NCI-H2081 treated with DMSO at 0.1 percent for 48 hours (cell line): ENCODE data around the gene FBXL17.
"Not testable (repeated sequence)": the region's sequence is repeated elsewhere in the genome, so short reads cannot be mapped to it uniquely, and the experiment has no call there.

Source experiments
- DNase-seq: peaks from one replicate; lab custom pipeline; 2025; lab: John Stamatoyannopoulos, UW

FBXL17 gene

DNA sequence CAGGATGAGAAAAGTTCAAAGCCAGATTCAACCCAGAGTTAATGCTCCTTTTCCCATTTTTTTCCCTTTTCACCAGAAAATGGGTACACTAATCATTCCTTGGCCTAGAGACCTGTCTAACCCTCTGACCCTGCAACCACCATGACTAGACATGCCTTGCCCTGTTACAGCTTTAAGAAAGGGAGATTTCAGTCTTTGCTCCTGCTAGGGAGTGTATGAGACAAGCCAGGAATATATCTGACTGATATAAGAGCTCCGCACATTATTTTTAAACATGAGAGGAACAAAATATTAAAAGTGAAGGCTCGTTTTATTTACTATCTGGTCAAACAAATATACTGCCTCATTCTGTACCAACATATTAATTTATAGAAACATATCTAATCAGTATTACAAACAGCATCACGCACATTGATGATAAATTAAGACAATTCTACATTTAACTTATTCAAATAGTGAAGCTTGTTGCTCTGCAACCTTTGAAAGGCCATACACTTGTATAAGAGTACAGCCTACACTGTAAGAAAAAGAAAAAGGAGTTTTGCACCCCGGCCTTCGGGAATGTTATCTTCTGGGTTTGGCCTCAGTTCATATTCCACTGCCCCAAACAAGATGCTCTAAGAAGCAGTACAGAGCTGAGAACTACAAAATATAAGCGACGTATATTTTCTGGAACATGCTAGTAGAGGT, 132.7 kb downstream of the FBXL17 start:
- DNase-seq = no peak

DNA sequence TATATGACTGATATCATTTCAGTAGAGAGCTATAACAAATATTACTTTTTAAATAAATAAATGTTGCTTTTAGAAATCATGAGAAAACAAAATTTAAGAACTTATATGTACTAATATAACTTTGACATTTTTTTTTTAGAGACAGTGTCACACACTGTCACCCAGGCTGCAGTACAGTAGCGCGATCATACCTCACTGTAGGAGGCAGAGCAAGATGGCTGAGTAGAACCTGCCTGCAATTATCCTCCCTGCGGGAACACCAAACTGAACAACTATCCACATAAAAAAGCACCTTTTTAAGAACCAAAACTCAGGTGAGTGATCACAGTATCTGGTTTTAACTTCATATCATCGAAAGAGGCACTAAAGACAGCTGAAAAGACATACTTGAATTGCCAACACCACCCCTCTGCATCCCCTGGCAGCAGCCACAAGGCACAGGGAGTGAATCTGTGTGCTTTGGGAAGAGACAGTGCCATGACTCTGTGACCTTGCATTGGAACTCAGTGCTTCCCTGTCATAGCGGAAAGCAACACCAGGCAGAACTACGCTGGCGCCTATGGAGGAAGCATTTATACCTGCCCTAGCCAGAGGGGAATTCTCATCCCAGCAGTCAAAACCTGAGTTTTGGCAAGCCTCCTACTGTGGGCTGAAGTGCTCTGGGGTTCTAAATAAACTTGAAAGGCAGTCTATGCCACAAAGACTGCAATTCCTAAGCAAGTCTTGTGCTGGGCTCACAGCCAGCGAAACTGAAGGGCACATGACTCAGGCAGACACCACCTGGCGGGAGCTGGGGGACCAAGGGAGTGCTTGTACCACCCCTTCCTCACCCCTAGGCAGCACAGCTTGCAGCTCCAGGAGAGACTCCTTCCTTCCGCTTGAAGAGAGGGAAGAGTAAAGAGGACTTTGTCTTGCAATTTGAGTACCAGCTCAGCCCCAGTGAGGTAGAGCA, 142.7 kb downstream of the FBXL17 start:
- DNase-seq = no peak

DNA sequence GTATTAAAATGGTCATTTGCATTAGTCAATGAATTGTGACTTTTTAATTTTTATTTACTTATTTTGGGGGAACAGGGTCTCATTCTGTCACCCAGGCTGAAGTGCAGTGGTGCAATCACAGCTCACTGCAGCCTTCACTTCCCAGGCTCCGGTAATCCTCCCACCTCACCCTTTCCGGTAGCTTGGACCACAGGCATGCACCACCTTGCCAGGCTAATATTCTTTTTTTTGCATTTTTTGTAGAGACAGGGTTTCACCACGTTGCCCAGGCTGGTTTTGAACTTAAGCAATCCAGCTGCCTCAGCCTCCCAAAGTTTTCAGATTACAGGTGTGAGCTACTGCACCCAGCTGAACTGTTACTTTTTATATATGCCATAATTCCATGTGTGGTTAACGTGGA, 143.4 kb downstream of the FBXL17 start:
- DNase-seq = no peak

GRCh38 chr5:108233617-108234155, 148.2 kb downstream of the FBXL17 start:
- DNase-seq = no peak

GRCh38 chr5:108232805-108233204, 149.1 kb downstream of the FBXL17 start:
- DNase-seq = no peak

GRCh38 chr5:108222011-108222410, 159.9 kb downstream of the FBXL17 start:
- no peak for DNase-seq

DNA sequence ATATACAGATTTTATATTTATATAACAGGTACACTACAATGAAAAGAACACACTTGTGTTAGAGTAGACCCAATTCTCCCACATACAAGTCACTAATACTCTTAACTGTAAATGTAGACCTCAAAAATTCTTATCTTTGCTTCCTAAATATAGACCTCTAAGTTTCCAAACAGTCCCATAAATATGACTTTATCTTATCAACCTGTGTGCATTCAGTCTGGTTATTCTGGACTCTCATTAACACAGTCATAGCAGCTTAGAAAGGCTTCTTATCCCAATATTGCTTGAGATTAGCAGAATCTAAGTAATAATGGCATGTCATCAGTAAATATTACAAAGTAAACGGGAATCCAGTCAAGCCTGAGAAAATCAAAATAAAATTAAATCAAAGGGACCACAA, 161.1 kb downstream of the FBXL17 start:
- no peak for DNase-seq

DNA sequence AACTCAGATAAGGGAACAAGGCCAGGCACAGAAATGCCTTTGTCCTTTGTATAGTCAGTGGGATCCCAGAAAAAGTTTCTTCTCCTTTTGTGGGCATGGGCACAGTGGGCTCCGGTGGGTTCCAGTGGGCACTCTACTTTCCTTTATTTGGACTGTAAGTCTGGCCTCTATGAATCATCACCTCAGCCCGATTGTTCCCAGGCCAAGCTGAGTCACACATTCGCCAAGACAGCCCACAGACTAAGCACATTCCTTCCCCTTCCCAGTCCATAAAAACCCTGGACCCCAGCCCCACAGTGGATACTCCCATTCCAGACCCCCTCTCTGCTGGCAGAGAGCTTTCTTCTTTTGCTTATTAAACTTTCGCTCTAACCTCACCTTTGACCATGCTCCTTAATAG, 165.0 kb downstream of the FBXL17 start:
- no peak for DNase-seq

GRCh38 chr5:108214857-108215256, 167.0 kb downstream of the FBXL17 start:
- DNase-seq = no peak

DNA sequence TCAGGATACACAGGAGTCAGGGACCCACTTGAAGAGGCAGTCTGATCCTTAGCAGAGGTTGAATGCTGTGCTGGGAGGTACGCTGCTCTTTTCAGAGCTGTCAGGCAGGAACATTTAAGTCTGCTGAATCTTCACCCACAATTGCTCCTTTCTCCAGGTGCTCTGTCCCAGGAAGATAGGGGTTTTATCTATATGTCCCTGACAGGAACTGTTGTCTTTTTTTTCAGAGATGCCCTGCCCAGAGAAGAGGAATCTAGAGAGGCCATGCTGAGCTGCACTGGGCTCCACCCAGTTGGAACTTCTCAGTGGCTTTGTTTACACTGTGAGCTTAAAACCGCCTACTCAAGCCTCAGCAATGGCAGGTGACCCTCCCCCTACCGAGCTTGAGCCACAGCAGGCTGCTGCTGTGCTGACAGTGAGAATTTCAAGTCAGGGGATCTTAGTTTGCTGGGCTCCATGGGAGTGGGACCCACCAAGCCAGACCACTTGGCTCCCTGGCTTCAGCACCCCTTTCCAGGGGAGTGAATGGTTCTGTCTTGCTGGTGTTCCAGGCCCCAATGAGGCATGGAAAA, 169.0 kb downstream of the FBXL17 start:
- no peak for DNase-seq

DNA sequence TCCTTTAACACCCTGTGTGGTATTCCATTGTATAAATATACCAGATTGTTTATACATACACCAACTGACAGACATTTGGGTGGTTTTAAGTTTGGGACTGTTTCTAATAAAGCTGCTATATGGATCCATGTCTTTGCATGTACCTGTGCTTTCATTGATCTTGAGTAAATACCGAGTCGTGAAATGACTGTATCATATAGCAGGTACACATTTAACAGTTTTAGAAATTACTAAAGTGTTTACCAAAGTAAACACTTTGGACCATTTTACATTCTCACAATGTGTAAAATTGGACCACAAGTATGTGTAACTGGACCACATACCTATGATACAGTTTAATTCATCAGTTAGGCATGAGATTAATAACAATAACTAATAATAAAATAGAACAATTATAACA, 175.2 kb downstream of the FBXL17 start:
- no peak for DNase-seq

DNA sequence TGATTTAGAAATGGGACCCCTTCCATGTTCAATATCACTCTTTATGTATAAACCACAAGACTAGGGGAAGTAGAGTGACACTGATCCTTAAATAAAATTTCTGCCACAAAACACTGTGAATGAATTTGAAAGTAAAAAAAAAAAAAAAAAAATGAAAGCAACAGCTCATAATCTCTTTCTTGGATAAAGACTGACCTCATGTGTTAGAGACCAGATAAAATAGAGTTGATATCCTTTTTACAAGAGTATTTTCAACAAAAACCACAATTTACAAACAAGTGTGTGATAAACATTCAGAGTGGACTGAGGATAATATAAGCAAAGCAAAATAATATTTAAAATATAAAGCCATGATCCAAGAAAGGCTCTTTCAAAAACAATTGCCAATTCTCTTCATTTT, 180.2 kb downstream of the FBXL17 start:
- DNase-seq = no peak

- no peak for DNase-seq
Observed at GRCh38 chr5:108196276-108196675, 185.6 kb downstream of the FBXL17 start.

DNA sequence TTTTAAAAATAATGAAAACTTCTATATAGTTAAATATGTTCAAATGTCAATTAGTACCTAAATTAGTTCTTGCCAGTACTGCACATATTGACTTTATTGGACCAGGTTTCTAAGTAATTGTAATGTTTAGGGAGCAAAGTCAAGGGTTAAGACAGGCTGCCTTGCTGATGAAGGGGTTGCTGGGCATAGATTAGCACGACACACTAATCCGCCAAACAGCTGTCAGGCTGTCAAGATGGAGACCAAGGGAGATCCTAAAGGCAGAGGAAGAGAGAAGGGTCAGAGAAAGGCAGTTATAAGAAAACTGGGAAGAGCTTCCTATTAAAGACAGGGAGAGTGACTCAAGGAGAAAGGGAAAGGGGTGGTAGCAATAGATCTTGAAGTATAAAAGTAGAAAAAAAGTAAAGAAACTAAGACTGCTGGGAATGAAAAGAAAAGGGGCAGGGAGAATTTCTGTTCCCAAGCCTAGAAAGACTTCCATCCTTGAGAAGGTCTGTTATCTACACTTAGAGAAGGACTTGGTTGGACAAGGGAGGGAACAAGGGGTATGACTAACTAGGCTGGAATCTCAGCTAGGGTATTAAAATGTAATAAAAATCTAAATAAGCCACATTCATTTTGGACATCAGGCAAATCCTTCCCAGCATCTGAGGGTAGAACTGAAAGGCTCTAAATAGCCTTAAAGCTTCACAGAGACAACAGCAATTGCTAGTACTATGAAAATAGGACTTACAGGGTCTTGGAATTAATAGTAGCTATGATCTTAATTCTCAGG, 188.7 kb downstream of the FBXL17 start:
- no peak for DNase-seq

DNA sequence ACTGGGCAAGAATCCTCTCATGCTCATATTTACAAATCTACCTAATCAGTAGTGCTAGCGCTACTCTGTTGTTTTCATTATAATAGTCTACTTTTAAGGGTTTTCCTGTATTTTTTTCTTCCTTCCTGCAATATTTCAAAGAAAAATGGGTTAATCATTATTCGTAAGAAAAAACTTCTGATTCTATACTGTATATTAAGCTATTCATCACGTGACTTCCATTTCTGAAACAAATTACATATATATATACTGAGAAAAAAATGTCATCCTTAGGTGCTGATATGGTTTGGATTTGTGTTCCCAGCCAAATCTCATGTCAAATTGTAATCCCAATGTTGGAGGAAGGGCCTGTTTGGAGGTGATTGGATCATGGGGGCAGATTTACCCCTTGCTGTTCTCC, 197.0 kb downstream of the FBXL17 start:
- DNase-seq = no peak

GRCh38 chr5:108181975-108182374, 199.9 kb downstream of the FBXL17 start:
- no peak for DNase-seq

- DNase-seq = no peak
Observed at GRCh38 chr5:108174286-108174685, 207.6 kb downstream of the FBXL17 start.

- no peak for DNase-seq
Observed at GRCh38 chr5:108171759-108172158, 210.1 kb downstream of the FBXL17 start.

DNA sequence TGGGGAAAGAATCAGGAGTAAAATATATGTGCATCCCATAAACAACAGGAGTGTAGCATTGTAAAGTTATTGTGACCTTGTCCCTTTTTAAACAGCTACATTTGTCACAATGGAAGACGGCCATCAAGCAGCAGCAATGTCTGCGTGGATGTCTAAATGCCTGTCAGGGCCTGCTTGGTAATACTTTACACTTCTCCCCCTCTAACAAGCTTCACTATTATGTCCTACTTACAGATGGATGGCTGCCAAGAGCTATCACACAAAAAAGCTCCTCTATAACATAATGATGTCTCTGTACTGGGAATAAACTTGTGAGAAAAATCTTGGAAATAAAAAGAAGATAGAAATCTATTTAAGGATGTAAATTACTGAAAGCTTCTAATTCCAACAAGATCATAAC, 213.0 kb downstream of the FBXL17 start:
- no peak for DNase-seq

DNA sequence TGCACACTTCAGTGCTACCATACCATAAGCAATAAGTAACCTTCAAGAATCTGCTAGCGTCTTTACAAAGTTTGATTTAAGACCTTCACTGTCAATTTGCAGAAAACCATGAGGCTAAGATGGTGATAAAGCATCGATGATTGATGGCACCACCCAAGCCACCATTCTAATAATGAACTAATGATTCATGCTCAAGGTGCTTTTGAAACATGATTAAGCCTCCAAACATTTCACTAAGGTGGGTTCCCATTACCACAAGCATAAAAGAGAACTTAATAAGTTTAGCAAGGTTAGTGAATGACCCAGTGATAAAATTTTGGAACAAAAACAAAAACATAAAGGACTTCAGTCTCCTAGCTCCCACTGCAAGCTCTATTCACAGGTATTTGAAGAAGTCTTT, 214.7 kb downstream of the FBXL17 start:
- no peak for DNase-seq

- DNase-seq = no peak
Observed at GRCh38 chr5:108164574-108164973, 217.3 kb downstream of the FBXL17 start.

GRCh38 chr5:108152854-108153253, 229.0 kb downstream of the FBXL17 start:
- DNase-seq = not testable (repeated sequence)
